Fibroblast of villous mesenchyme (primary cell): ENCODE measurements around the gene CLDN17. TPM values are rescaled to one million over a fixed set of nuclear protein-coding genes. Genes with fewer than 3 reads are reported as not detected.

Experiments
- DNase-seq: peaks from one replicate; pipeline ENCODE4 v3.0.0-alpha.2; 2010; ENCODE audit warnings: low read depth
- H3K4me3 ChIP-seq: 2 replicates; pipeline ENCODE4 v1.5.1; 2011; ENCODE audit warnings: low read depth, mild to moderate bottlenecking, low read length
- total RNA-seq: library from RNA; depleted of rRNA; stranded (reverse); fragments of >200 nt; gene quantifications from 2 replicates; pipeline ENCODE4 v1.2.3, GENCODE V29; 2012
- TF ChIP-seq, protein P1 (sequence below): IDR thresholded peaks from 2 replicates; pipeline ENCODE4 v1.5.1; 2012; ENCODE audit warnings: low read depth, mild to moderate bottlenecking, low read length; ENCODE audit not compliant: insufficient read depth

The CLDN17 gene
- total RNA-seq, 1 donor, result not detected

DNA sequence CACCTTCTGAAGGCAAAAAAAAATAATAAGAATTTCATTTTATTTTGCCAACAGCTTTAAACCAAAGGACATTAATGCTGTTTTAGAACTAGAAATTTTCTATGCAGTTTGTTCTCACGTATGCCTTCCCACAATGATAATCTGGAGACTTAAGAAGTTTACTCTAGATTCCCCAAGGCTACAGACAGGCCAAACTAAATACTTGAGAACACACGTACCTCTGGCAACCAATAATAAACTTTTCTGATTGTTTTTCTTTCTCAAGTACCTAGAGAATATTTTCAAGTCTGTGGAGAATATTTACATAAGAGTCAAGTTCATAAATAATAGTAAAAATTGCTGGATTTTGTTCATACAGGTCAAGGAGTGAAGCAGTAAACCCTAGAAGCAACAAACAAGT, 33.4 kb upstream of the CLDN17 start:
- no peak overlapping the region for H3K4me3 ChIP-seq
- TF ChIP-seq, protein P1, sequence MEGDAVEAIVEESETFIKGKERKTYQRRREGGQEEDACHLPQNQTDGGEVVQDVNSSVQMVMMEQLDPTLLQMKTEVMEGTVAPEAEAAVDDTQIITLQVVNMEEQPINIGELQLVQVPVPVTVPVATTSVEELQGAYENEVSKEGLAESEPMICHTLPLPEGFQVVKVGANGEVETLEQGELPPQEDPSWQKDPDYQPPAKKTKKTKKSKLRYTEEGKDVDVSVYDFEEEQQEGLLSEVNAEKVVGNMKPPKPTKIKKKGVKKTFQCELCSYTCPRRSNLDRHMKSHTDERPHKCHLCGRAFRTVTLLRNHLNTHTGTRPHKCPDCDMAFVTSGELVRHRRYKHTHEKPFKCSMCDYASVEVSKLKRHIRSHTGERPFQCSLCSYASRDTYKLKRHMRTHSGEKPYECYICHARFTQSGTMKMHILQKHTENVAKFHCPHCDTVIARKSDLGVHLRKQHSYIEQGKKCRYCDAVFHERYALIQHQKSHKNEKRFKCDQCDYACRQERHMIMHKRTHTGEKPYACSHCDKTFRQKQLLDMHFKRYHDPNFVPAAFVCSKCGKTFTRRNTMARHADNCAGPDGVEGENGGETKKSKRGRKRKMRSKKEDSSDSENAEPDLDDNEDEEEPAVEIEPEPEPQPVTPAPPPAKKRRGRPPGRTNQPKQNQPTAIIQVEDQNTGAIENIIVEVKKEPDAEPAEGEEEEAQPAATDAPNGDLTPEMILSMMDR, result no peak
- no peak for DNase-seq

- TF ChIP-seq, protein P1, result peak; percentile 21
- H3K4me3 ChIP-seq, result no peak overlapping the region
- peak; percentile 9 for DNase-seq
Observed at GRCh38 chr21:30194701-30195299, 28.2 kb upstream of the CLDN17 start.

DNA sequence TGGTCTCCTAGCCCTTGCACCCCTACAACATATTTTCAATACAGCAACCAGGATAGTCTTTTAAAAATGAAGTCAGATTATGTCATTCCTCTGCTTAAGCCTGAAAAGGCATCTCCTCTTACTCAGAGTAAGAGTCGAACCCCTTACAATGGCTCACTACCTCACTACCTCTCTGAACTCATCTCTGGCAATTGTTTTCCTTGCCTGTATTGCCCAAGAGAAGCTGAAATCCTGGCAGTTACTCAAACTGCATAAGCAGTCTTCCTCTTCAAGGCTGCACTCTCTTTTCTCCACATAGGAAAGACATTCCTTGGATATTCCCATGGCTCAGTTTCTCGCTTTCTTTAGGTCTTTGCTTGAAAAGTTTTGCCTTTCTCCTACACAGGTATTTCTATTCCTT, 26.6 kb upstream of the CLDN17 start:
- TF ChIP-seq, protein P1, result no peak
- no peak for DNase-seq
- no peak overlapping the region for H3K4me3 ChIP-seq

DNA sequence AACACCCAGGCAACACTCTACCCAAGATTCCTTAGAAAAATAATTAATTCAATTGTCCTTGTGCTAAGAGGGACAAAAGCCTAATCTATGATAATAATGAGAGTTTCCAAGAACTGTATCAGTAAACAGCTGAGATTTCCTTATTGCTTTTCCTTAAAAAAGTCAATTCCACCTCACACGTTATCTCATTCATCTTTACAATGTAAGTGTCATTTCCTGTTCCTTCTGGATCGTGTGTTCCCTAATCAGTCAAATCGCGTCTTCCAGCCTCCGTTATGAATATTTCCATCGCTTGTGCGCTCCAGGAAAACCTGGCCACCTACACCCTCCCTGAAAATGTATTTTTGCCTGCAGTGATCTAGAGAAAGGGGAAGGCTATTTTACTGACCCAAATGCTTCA, 23.9 kb upstream of the CLDN17 start:
- TF ChIP-seq, protein P1, result no peak
- H3K4me3 ChIP-seq, result no peak overlapping the region
- no peak for DNase-seq

DNA sequence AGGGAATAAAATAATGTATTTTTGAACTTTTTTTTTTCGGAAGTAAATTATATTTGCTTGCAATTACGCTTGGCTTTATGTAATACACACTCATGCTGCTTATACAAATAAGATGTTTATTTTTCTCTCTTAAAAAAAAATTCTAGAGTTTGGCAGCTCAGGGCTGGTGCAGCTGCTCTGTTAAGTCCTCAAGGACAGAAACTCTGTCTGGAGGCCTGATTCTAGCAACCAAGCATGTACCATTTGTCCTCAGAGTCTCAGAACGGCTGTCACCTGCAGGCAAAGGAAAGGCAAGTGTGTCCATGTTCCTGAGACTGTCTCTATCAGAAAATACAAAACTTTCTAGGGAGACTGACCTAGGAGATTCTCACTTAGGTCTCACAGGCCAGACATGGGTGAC, 23.2 kb upstream of the CLDN17 start:
- H3K4me3 ChIP-seq, result no peak overlapping the region
- no peak for DNase-seq
- TF ChIP-seq, protein P1, result no peak

- H3K4me3 ChIP-seq, result no peak overlapping the region
- DNase-seq, result no peak
- TF ChIP-seq, protein P1, result no peak
Observed at GRCh38 chr21:30186242-30186641, 19.6 kb upstream of the CLDN17 start.

GRCh38 chr21:30168086-30168485, 1.5 kb upstream of the CLDN17 start:
- TF ChIP-seq, protein P1, result no peak
- DNase-seq, result no peak
- no peak overlapping the region for H3K4me3 ChIP-seq
